Endothelial cell of umbilical vein (primary cell): ENCODE data around the gene GNB1L. TPM values are rescaled to one million over a fixed set of nuclear protein-coding genes. Genes with fewer than 3 reads are reported as not detected.

Experiments
- BruUV-seq: library from RNA; stranded (reverse); fragments of 400-500 nt; replicated peaks from 2 replicates; lab custom pipeline; 2021; lab: Mats Ljungman, UMichigan
- CTCF ChIA-PET: fragments of 300-600, 350-600 bp; sonication (Branson Sonifier 250); formaldehyde crosslinking; loops from one replicate; lab custom pipeline; 2021; ENCODE audit warnings: antibody characterized with exemption, inconsistent platforms; lab: Charles Lee
- POLR2A ChIA-PET: fragments of 300-600, 350-600 bp; sonication (Branson Sonifier 250); formaldehyde crosslinking; loops from one replicate; lab custom pipeline; 2021; ENCODE audit warnings: antibody characterized with exemption, inconsistent platforms; lab: Charles Lee
- DNase-seq: peaks from one replicate; pipeline ENCODE4 v3.0.0-alpha.2; 2011; ENCODE audit warnings: low read depth, low spot score
- FAIRE-seq: peaks from 2 replicates; lab custom pipeline; 2011; peaks lifted over from hg19 to GRCh38; lab: Jason Lieb, UNC
- H2AFZ ChIP-seq: 2 replicates; pipeline ENCODE4 v1.6.0; 2012; ENCODE audit warnings: low read depth, low read length, control low read depth, inconsistent platforms
- H3K27ac ChIP-seq: 2 replicates; pipeline ENCODE4 v1.5.1; 2011; ENCODE audit warnings: low read depth, mild to moderate bottlenecking, control low read depth, low read length, moderate library complexity; ENCODE audit not compliant: insufficient read depth
- H3K27me3 ChIP-seq, 2 experiments: 2 replicates each; pipeline versions ENCODE4 v1.6.0 to v1.6.1; 2011; ENCODE audit warnings: low read length in 2 of 2, mixed read lengths in 1 of 2; ENCODE audit not compliant: control insufficient read depth in 2 of 2, insufficient read depth in 2 of 2
- H3K36me3 ChIP-seq, 2 experiments: 2 replicates in 1 of 2; 3 replicates in 1 of 2; pipeline ENCODE4 v1.5.1; 2011; ENCODE audit warnings: low read length in 2 of 2, mild to moderate bottlenecking in 1 of 2, moderate library complexity in 1 of 2; ENCODE audit not compliant: control insufficient read depth in 2 of 2, insufficient read depth in 2 of 2; ENCODE audit errors: extremely low read depth in 1 of 2
- H3K4me1 ChIP-seq: 3 replicates; pipeline ENCODE4 v1.5.1; 2011; ENCODE audit warnings: mild to moderate bottlenecking, low read length; ENCODE audit not compliant: control insufficient read depth, insufficient read depth; ENCODE audit errors: extremely low read depth
- H3K4me2 ChIP-seq: 2 replicates; pipeline ENCODE4 v1.6.1; 2011; ENCODE audit warnings: low read length, control low read depth, mixed read lengths; ENCODE audit not compliant: insufficient read depth
- H3K4me3 ChIP-seq, 3 experiments: fragments of 200-600 bp in 1 of 3; sonication (generic), shearing (Covaris generic) in 1 of 3; replicated peaks in 1 of 3; 2 replicates each; pipeline ENCODE4 v1.5.1; 2011 to 2016; ENCODE audit warnings: control low read depth in 3 of 3, low read length in 3 of 3, mild to moderate bottlenecking in 2 of 3, inconsistent platforms in 1 of 3, low read depth in 1 of 3, moderate library complexity in 1 of 3; ENCODE audit not compliant: insufficient read depth in 1 of 3
- H3K79me2 ChIP-seq: 2 replicates; pipeline ENCODE4 v1.6.0; 2012; ENCODE audit warnings: low read length, inconsistent platforms; ENCODE audit not compliant: control insufficient read depth, insufficient read depth
- H3K9ac ChIP-seq: replicated peaks from 2 replicates; pipeline ENCODE3; 2011; ENCODE audit warnings: low read length, control low read depth; ENCODE audit not compliant: insufficient read depth; ENCODE audit errors: extremely low read depth
- H3K9me1 ChIP-seq: replicated peaks from 3 replicates; pipeline ENCODE4 v1.6.0; 2011; ENCODE audit warnings: mild to moderate bottlenecking, low read length; ENCODE audit not compliant: control insufficient read depth, insufficient read depth; ENCODE audit errors: extremely low read depth
- H3K9me3 ChIP-seq: replicated peaks from 2 replicates; pipeline ENCODE4 v1.5.1; 2012; ENCODE audit warnings: low read length, inconsistent platforms; ENCODE audit not compliant: control insufficient read depth, insufficient read depth
- H4K20me1 ChIP-seq: replicated peaks from 2 replicates; pipeline ENCODE3; 2011; ENCODE audit warnings: mild to moderate bottlenecking, low read length; ENCODE audit not compliant: control insufficient read depth, insufficient read depth; ENCODE audit errors: extremely low read depth
- CTCF ChIP-seq, 2 donors: IDR thresholded peaks; 1 replicate in 1 of 2; 2 replicates in 1 of 2; pipeline ENCODE4 v1.5.1; 2011; ENCODE audit warnings: low read length in 2 of 2, mild to moderate bottlenecking in 2 of 2, moderate library complexity in 2 of 2, control low read depth in 1 of 2, inconsistent platforms in 1 of 2, low read depth in 1 of 2; ENCODE audit not compliant: insufficient read depth in 1 of 2; ENCODE audit errors: extremely low read depth in 1 of 2
- EZH2 ChIP-seq: IDR thresholded peaks from 2 replicates; pipeline ENCODE4 v1.6.1; 2012; ENCODE audit warnings: borderline replicate concordance, low read depth, mild to moderate bottlenecking, moderate library complexity, low read length, inconsistent platforms; ENCODE audit not compliant: severe bottlenecking
- MAX ChIP-seq: IDR thresholded peaks from 2 replicates; pipeline ENCODE4 v1.6.1; 2011; ENCODE audit not compliant: insufficient read depth, insufficient read length
- POLR2A ChIP-seq: IDR thresholded peaks from 2 replicates; pipeline ENCODE4 v1.6.1; 2012; ENCODE audit warnings: low read depth, mild to moderate bottlenecking, control low read depth, low read length
- POLR2AphosphoS5 ChIP-seq: IDR thresholded peaks from 2 replicates; pipeline ENCODE4 v1.6.1; 2012; ENCODE audit warnings: low read depth, mild to moderate bottlenecking, control low read depth, low read length, moderate library complexity; ENCODE audit not compliant: insufficient read depth
- dilution Hi-C: fragments of 300-500 bp; cut with MboI; formaldehyde crosslinking; loops from one replicate; pipeline ENCODE4 v1.15.0; 2019; ENCODE audit warnings: low sequenced_read_pairs; ENCODE audit not compliant: extremely low pct_ligation_motif_present
- intact Hi-C: fragments of 100-400 bp; cut with micrococcal nuclease; formaldehyde crosslinking; loops from one replicate; pipeline ENCODE4 v1.10.0; 2022
- polyA plus RNA-seq, 4 experiments: library from polyadenylated mRNA; depleted of rRNA in 3 of 4; stranded (reverse) in 3 of 4; unstranded in 1 of 4; fragments of >200 nt; gene quantifications; 2 replicates each; pipeline versions ENCODE4 v1.2.1 to v1.2.3, GENCODE V29; 2011 to 2012; ENCODE audit warnings: missing spikeins in 1 of 4
- total RNA-seq: library from RNA; stranded (reverse); gene quantifications from 2 replicates; pipeline ENCODE4 v1.2.3, GENCODE V29; 2021

Gene GNB1L
- total and polyA plus RNA-seq, 2 donors (not counting 3 experiments of a cell fraction or from before 2014, with no cell fraction given) = 5.4 to 5.9 TPM

- no peaks in the 10 kb centered on the region for H3K9me3 ChIP-seq
- H3K4me1 ChIP-seq = no peaks in the 10 kb centered on the region
- no peak for FAIRE-seq
These were observed 58.5 kb downstream of the GNB1L start for GRCh38 chr22:19796160-19796559.

More at GRCh38 chr22:19796160-19796559, 58.5 kb downstream of the GNB1L start:
- Histone ChIP-seq H3K4me2 (no peak overlapping the region), H3K36me3 (no peaks in the 10 kb centered on the region), H4K20me1 (no peaks in the 10 kb centered on the region), H3K9me1 (no peaks in the 10 kb centered on the region), H3K4me3 (no peak overlapping the region), H3K79me2 (no peaks in the 10 kb centered on the region), H3K9ac (no peak overlapping the region), H2AFZ (no peak overlapping the region), H3K27ac (no peak overlapping the region), H3K27me3 (no peaks in the 10 kb centered on the region)
- no peak for DNase-seq
- ChIA-PET CTCF (no interaction called here), POLR2A (no interaction called here)
- intact Hi-C loops (no loop called here), dilution Hi-C loops (no loop called here)
- BruUV-seq = no TSS peak
- TF ChIP-seq POLR2AphosphoS5 (no peak), MAX (no peak), EZH2 (no peak), POLR2A (no peak), CTCF (IDR thresholded peaks at IDR 0.05; ENCODE audit: extremely low read depth in 1 of 2, insufficient read depth in 1 of 2, low read depth in 1 of 2, low read length in 2 of 2) (no peak)
